ENCODE results near the gene RASGEF1C.

The RASGEF1C gene

GRCh38 chr5:180122875-180123274, 86.1 kb downstream of the RASGEF1C start:
- Histone ChIP-seq H3K4me1 (ENCODE audit: low read length) (peaks cover 5% of the 10 kb centered on the region), H3K27ac (ENCODE audit: low read length) (no peak overlapping the region), H3K9ac (ENCODE audit: low read length) (no peak overlapping the region), H3K27me3 (ENCODE audit: low read depth, low read length) (no peaks in the 10 kb centered on the region), H3K36me3 (replicated peaks; ENCODE audit: low read depth, low read length) (no peaks in the 10 kb centered on the region), H3K79me2 (ENCODE audit: low read length) (no peaks in the 10 kb centered on the region), H2AFZ (ENCODE audit: low read depth, low read length) (no peak overlapping the region), H4K20me1 (ENCODE audit: insufficient read depth, low read length) (no peaks in the 10 kb centered on the region), H3K4me2 (ENCODE audit: low read length) (no peak overlapping the region), H3K4me3 (ENCODE audit: low read length) (no peak overlapping the region), H3K9me3 (ENCODE audit: insufficient read depth, low read length) (no peaks in the 10 kb centered on the region)
- no peak for TF ChIP-seq CTCF (IDR thresholded peaks at IDR 0.05; ENCODE audit: low read depth, low read length)
- no peak for TF ChIP-seq EZH2phosphoT487 (IDR thresholded peaks at IDR 0.05; ENCODE audit: low read depth)

DNA sequence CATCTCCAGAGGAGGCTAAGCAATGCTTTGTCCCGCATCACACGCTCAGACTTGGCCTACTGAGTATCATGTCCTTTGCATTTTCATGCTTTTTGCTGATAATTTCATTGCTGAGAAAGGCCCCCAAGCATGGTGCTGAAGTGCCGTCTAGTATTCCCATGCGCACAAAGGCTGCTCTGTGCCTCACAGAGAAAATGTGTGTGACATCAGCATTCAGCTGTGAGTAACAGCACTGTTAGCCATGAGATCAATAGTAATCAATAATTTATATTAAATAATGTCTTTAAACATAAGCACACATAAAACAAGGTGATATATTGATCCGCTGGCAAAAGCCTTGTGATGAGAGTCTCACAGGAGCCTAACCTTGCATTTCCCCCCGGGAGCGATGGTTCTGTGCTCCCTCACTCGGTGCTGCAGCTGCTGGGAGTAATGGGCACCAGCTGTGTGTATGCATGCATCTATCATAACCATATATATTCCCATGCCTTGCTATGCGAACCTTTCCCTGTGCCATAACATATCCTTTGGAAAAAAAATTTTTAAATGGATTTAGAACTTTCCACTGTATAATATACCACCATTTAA, 87.1 kb downstream of the RASGEF1C start:
- no peaks in the 10 kb centered on the region for H3K27me3 ChIP-seq (ENCODE audit: low read depth, low read length)
- H3K9ac ChIP-seq (ENCODE audit: low read length), result no peak overlapping the region
- peaks cover 4% of the 10 kb centered on the region for H3K4me1 ChIP-seq (ENCODE audit: low read length)
- no peak overlapping the region for H3K4me3 ChIP-seq (ENCODE audit: low read length)
- H3K79me2 ChIP-seq (ENCODE audit: low read length), result no peaks in the 10 kb centered on the region
- H3K27ac ChIP-seq (ENCODE audit: low read length), result no peak overlapping the region
- no peak overlapping the region for H2AFZ ChIP-seq (ENCODE audit: low read depth, low read length)
- no peaks in the 10 kb centered on the region for H3K36me3 ChIP-seq (replicated peaks; ENCODE audit: low read depth, low read length)
- H3K4me2 ChIP-seq (ENCODE audit: low read length), result no peak overlapping the region
- no peak for TF ChIP-seq EZH2phosphoT487 (IDR thresholded peaks at IDR 0.05; ENCODE audit: low read depth)
- no peak for TF ChIP-seq CTCF (IDR thresholded peaks at IDR 0.05; ENCODE audit: low read depth, low read length)
- no peaks in the 10 kb centered on the region for H3K9me3 ChIP-seq (ENCODE audit: insufficient read depth, low read length)
- H4K20me1 ChIP-seq (ENCODE audit: insufficient read depth, low read length), result no peaks in the 10 kb centered on the region

GRCh38 chr5:180120237-180121101, 88.5 kb downstream of the RASGEF1C start:
- H3K27ac ChIP-seq (ENCODE audit: low read length), result no peak overlapping the region
- no peaks in the 10 kb centered on the region for H4K20me1 ChIP-seq (ENCODE audit: insufficient read depth, low read length)
- no peaks in the 10 kb centered on the region for H3K27me3 ChIP-seq (ENCODE audit: low read depth, low read length)
- no peak overlapping the region for H2AFZ ChIP-seq (ENCODE audit: low read depth, low read length)
- H3K79me2 ChIP-seq (ENCODE audit: low read length), result no peaks in the 10 kb centered on the region
- H3K4me3 ChIP-seq (ENCODE audit: low read length), result no peak overlapping the region
- H3K9me3 ChIP-seq (ENCODE audit: insufficient read depth, low read length), result no peaks in the 10 kb centered on the region
- TF ChIP-seq EZH2phosphoT487 (IDR thresholded peaks at IDR 0.05; ENCODE audit: low read depth), result no peak
- TF ChIP-seq CTCF (IDR thresholded peaks at IDR 0.05; ENCODE audit: low read depth, low read length), result no peak
- H3K9ac ChIP-seq (ENCODE audit: low read length), result no peak overlapping the region
- H3K36me3 ChIP-seq (replicated peaks; ENCODE audit: low read depth, low read length), result no peaks in the 10 kb centered on the region
- H3K4me1 ChIP-seq (ENCODE audit: low read length), result no peaks in the 10 kb centered on the region
- H3K4me2 ChIP-seq (ENCODE audit: low read length), result no peak overlapping the region

GRCh38 chr5:180119903-180120236, 89.1 kb downstream of the RASGEF1C start:
- Histone ChIP-seq H2AFZ (ENCODE audit: low read depth, low read length) (no peak overlapping the region), H3K27me3 (ENCODE audit: low read depth, low read length) (no peaks in the 10 kb centered on the region), H3K9ac (ENCODE audit: low read length) (no peak overlapping the region), H3K4me3 (ENCODE audit: low read length) (no peak overlapping the region), H3K4me2 (ENCODE audit: low read length) (no peak overlapping the region), H3K36me3 (replicated peaks; ENCODE audit: low read depth, low read length) (no peaks in the 10 kb centered on the region), H3K9me3 (ENCODE audit: insufficient read depth, low read length) (no peaks in the 10 kb centered on the region), H3K4me1 (ENCODE audit: low read length) (no peaks in the 10 kb centered on the region), H3K79me2 (ENCODE audit: low read length) (no peaks in the 10 kb centered on the region), H4K20me1 (ENCODE audit: insufficient read depth, low read length) (no peaks in the 10 kb centered on the region), H3K27ac (ENCODE audit: low read length) (no peak overlapping the region)
- TF ChIP-seq EZH2phosphoT487 (IDR thresholded peaks at IDR 0.05; ENCODE audit: low read depth) (no peak), CTCF (IDR thresholded peaks at IDR 0.05; ENCODE audit: low read depth, low read length) (no peak)
